SKM-1 (cell line): ENCODE data around the gene ARHGEF3.

Experiments
- DNase-seq: peaks from one replicate; lab custom pipeline; 2025; ENCODE audit not compliant: unreplicated experiment; lab: John Stamatoyannopoulos, UW

Gene ARHGEF3, protein sequence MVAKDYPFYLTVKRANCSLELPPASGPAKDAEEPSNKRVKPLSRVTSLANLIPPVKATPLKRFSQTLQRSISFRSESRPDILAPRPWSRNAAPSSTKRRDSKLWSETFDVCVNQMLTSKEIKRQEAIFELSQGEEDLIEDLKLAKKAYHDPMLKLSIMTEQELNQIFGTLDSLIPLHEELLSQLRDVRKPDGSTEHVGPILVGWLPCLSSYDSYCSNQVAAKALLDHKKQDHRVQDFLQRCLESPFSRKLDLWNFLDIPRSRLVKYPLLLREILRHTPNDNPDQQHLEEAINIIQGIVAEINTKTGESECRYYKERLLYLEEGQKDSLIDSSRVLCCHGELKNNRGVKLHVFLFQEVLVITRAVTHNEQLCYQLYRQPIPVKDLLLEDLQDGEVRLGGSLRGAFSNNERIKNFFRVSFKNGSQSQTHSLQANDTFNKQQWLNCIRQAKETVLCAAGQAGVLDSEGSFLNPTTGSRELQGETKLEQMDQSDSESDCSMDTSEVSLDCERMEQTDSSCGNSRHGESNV

DNA sequence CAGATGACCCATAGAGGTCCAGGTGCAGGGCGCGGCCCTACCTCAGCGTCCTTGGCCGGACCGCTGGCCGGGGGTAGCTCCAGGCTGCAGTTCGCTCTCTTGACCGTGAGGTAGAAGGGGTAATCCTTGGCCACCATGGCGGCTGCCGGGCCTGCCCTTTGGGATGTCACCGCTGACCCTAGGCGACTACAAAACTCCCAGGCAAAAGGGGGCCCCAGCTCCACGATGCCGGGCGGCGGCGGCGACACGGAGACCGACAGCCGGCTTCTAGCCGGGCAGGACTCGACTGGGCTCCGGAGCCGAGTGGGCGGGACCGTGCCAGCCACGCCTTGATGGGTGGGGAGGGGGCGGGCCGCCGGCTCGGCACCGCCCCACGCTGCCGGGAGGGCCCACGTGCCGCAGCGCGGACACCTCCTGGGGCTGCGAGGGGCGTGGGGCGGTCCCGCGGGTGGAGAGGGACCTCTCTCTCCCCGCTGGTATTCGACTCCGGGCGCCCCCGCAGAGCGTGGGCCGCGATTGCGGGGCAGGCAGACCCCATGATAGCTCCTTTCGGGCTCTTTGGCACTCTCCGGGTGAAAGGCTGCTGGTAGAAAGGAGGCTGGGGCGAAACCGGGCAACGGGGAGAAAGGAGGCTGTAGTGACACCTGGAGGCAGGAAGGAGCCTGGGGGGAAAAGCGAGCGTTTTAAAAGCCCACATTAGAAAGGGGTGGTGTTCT, at the start of gene ARHGEF3:
TSS of gene ARHGEF3 (minus strand) at position 288 of the 716 bp plus-strand sequence. CDS start at position 137, 151 bp downstream.
- peak; percentile 65 for DNase-seq

DNA sequence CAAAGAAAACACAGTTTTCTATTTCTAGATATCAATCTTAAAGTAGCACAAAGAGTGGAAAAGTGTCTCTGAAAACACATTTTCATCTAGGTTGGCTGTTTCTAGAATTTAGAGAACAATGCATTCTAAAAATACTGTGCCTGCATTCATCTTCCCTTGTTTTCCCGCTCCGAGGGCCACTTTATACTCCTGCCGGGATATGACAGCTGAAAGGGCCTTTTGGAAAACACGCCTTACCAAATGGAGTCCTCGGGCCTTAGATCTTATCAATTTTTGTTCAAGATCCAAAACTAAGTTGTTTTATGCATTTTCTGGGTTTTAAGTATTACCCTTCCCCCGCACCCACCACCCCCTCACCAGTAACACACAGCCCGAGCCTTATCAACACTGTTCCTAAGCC, 47.9 kb upstream of the ARHGEF3 start:
- no peak for DNase-seq

DNA sequence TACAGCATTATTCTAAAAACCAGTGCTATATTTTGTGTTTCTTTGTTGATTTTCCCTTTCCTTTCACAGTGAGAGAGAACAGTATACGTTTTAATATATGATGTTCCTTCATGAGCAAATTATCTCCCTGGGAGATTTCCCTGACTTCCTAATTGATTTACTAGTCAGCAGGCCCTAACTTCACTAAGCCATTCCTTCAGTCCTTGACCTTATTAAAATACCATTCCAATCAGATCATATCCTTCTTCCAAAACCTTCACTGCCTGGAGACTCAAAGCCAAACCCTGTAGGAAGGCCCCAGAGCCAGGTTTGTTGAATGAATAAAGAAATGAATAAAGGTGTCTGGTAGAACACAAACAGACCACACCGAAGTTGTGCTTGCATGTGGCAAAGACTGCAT, 43.8 kb upstream of the ARHGEF3 start:
- no peak for DNase-seq

DNA sequence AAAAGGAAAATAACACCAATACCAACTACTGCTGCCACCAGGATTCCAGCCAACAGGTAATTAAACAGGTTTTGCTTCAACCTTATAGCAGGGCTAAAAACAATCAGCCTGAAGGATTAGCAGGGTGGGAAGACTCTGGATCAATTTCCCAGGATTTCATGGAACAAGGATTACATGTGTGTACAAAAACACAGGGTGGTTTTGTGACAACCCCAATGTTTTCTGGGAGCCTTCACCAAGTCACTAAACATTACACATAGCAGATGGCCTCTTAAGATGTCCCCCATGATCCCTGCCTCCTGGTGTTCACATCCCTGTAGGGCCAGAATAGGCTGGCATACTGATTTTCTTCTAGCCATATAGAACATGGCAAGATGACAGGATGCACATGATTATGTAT, 42.8 kb upstream of the ARHGEF3 start:
- DNase-seq, result no peak

DNA sequence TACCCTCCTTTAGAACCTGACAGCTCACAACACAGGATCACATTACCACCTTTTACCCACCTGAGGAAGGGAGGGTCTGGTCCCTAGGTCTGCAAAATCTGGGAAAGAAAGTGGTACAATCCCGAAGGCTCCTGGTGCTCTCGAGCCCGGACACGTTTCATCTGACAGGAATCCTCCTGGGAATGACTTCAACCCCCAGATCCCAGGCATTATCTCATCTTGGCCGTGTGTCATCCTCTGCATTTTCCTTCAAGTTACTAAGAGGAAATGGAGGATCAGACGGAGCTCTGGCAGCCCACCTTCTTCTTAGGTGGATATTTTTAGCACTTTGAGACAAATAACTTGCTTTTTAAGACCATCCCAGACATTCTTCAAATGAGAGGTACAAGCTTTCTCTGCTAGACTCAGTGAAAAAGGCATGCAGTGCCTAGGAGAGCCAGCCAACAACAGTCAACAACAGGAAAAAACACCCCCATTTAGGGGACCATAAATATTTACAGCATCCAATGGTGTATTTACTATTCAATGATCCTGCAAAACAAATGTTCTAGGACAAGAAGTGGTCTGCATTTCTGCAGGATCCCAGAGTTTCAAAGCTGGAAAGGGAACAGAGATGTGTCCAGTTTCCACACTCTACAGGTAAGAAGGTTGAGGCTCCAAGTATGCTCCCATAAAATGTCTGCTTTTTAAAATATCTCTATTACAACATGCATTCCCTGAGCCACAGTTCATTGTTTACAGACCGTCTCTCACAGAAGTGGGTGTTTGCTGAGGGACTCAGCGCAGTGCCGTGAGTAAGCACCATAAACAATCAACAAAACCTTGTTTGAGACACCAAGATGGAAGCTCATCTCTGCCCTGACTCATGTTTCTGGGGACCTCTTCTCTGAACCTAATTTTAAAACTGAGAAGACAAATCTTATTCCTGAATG, 38.3 kb upstream of the ARHGEF3 start:
- DNase-seq, result no peak

DNA sequence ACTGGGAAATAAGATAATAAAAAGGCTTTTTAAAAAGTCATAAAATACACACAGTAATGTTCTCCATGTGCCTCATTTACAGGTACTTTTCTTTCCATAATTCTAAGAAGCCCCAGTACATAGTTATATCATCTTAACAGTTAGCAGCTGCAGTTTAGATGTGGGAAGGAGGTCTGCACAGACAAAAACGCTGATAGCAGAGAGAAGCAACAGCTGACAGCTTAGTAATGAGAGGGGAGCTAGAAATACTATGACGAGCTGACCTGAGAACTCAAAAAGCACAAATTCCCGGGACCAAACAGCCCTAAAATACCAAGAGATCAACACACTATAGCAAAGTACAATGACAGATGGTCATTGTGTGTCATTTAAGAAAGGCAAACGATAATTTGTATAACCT, 36.7 kb upstream of the ARHGEF3 start:
- no peak for DNase-seq

DNA sequence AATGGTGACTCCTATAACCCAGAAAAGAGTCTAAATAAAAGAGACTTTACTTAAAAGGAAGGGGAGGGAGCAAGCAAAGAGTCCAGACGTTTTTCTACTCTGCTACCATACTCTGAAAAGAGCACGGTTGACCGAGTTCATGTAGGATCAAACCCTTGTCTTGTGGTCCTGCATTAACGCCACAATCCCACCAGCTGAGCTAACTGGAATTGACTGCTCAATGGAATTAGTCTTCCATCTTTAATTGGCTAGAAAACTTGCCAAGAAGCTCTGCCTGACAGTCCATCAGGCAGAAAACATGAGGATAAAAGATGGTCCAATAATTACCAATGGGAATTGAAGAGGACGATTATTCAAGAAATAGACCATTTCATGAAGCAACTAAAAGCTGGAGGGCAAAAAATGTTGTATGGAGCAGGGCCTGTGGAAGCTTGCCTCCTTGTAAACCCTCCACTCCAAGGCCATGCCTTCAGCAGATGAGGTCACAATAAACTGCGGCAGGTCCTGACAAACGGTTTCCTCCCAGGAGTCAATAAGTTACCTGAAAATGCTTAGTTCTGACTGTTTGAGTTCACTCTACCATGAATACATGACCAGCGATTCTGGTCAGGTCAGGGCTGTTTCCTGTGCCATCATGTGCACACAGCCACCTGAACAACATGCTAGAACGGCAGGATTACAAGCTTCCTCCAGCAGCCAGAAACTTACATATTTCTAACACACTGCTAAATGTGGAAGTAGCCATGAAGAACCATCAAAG, 35.6 kb upstream of the ARHGEF3 start:
- no peak for DNase-seq

DNA sequence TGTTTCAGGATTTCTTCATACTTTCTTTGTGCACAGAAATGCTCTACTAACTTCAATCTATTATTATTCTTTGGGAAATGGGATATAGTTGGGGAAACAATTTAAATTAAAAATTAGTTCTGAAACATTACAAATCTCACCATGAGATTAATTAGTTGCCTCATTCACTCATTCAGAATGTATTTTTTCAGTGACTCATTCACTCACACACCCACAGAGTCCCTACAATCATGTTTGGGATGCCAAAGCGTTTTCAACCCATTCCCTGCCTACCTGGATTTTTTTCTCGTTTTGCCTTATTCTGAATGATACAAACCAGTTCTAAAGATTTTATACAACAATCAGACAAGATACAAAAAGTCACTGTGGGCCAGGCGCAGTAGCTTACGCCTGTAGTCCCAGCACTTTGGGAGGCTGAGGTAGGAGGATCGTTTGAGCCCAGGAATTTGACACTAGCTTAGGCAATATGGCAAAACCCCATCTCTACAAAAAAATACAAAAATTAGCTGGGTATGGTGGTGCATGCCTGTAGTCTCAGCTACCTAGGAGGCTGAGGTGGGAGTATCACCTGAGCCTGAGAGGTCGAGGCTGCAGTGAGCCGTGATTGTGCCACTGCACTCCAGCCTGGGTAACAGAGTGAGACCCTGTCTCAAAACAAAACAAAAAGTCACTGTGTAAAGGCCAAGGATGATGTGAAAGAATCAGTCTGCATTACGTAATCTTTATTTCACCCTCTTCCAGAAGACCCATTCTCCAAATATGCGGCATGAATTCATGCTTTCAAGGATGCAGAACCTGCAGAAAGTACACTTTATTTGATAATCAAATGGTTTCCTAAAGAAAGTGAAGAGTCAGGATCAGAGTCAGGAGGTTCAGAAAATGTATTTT, 34.8 kb upstream of the ARHGEF3 start:
- no peak for DNase-seq

DNA sequence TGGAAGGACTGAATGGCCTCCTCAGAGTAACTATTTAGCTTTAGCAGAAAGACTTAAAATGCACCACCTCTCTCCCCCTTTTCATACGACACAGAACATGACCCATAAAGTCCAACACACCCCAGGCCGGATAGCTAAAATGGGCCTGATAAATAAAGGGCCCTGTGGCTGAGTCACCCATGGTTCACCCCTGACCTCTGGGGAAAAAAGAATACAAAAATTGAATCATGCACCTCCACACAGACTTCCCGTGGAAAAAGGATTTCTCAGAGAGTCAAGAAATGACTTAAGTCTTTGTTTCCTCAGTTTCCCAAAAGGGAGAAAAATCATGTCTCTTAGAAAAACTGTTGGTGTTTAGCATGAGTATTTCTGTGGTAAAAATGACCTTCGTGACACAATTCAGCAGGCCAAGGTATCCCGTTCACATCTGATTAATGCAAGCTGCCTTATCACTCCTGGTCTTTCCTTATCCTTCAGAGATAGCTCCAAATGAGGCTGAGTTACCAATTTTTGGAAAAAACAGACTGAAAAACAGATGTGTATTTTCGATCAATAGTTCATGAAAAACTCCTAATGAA, 34.0 kb upstream of the ARHGEF3 start:
- no peak for DNase-seq

DNA sequence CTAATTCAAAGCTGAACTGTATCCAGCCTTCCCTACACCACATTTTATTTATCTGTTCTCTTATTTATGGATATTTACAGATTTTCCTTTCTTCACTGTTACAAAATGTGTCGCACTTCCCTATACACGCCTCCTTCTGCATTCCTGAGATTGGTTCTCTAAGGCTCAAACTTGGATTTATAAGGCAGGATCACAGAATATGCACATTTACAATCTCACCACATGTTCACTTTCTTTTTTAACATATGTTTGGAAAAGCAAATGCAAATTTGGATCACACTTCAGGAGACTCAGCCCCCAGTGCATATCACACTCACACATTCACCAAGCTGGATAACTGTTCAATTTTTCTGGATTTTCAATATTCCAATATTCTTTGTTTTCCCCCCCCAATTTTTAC, 31.8 kb upstream of the ARHGEF3 start:
- DNase-seq, result no peak

DNA sequence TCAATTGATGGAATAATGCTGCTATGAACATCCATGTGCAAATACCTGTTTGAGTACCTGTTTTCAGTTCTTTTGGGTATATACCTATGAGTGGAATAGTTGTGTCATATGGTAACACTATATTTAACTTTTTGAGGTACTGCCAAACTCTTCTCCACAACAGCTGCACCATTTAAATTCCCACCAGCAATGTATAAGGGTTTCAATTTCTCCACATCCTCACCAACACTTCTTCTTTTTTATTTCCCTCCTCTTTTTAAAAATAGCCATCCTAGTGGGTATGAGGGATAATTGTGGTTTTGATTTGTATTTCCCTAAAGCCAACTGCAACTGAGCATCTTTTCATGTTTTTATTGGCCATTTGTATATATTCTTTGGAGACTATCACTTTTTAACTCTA, 31.3 kb upstream of the ARHGEF3 start:
- DNase-seq, result no peak

DNA sequence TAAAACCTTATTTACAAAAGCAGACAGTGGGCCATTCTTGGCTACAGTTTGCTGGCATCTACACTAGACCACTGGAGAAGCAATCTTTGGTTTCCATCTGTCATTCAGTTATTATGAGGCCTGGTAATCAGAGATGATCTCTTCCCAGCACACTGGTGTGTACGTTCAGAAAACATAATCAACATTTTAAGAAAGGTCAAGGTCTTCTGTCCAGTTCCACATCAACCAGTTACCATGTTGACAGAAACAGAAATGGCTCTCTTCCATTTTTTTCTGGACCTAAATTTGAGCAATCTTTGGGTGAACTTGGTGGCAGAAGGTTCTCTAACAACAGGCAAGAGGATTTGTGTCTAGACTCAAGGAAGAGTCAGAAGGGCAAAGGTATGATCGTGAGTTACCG, 29.8 kb upstream of the ARHGEF3 start:
- no peak for DNase-seq

DNA sequence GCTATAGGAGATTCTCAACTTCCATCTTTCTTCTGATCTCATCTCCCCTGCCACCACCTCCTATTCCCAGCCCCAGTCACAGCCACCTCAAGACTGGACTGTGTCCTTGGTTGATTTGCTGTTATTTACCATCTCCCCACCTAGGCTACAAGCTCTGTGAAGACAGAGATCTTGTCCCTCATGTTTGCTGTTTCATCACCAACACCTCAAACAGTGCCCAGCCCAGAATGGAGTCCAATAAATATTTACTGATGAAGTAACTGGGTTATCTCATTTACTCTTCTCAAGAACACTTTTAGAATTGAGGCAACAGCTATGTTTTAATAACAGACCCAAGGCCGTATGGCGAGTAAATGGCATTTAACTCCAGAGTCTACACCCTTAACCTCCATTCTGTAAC, 29.1 kb upstream of the ARHGEF3 start:
- no peak for DNase-seq

DNA sequence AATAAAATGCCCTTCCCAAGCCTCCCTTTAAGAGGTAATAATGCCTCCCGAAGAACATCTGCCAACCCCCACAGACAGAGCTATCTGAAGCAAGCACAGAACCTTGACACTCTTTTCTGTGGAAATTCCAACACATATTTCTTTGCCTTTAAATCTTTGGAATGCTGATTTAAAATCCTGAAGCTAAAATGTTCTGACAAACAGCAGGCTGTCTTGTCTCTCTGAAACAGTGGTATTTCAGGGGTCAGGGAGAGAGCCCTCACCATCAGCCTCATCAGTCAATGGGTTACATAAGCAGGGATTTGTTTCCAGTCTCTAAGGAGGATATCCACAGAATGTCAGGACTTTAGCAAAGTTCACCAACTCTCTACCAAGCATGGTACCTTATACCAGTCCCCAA, 27.8 kb upstream of the ARHGEF3 start:
- no peak for DNase-seq

DNA sequence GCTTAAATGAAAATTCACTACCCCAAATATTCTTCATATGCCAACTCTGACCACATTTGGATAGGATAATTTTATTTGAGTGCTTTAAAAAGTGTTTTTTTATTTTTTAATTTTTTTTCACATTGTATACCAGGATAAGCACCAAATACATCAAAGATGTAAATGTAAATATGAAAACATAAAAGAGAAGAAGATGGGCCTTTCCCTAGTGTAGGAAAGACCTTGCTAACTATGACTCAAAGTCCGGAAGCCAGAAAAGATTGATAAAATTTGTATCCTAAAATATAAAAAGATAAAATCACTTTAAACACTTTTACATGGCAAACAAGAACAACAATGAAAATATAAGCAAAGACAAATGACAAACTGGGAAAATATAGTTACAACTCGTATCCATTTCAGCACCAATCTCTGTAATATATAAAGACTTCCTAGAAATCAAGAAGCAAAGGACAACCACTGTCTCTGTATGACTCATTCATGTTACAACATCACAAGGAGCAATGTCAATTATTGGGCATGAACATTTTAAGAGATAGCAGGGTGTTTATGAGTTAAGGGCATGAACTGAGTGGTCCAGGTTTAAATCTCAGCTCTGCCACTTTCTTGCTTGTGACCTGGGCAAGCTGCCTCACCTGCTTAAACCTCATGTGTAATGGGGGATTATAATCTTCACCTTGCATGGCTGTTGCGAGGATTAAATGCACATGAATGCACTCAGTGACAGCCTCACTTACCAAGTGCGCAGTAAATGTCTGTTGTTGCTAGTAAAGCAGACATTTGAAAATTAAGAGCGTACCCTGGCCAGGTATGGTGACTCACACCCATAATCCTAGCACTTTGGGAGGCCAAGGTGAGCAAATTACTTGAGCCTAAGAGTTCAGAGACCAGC, 25.3 kb upstream of the ARHGEF3 start:
- peak; percentile 20 for DNase-seq

DNA sequence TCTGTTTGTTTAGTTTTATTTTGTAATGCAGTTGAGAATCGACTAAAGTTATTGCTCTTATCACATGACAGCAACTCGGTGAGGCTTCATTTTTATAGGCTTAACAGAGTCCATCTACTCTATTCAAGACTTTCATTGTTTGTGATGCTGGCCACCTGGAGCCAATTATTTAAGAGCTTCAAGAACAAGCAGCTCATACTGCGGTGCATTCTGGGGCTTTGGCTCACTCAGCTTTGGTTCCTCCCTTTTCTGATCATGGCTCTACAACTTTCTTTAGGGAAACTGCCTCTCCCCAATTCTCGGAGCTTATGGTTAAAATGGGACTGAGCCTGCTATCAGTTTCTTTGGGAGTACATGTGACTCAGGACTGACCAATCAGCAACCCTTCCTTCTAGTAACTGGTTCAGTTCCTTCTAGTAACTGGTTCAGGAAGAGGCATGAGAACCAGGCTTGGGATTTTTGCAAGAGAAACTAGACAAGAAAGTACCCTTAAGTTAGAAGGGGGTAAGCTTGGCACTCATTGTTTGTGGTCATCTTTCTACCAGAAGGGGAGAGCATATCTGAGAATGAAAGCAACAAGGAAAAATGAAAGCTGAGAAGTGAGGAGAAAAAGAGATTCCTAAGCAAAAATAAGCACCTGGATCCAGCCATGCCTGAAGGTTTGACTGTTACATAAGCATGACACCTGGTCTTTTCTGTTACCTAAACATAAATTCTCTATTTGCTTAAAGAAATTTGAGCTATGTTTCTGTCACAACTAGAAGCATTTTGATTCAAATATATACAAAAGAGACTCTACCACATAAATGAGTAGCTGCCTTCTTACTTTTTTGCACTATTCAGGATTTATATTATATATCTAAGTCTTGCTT, 24.1 kb upstream of the ARHGEF3 start:
- DNase-seq, result no peak
